ENCODE data around the gene GPR37L1. TPM values are rescaled to one million over a fixed set of nuclear protein-coding genes. Genes with fewer than 3 reads are reported as not detected.

GPR37L1 gene
- total and polyA plus RNA-seq, 10 of the 15 experiments (the other 5 are each of a cell fraction or from before 2014, with no cell fraction given), result under 0.01 to 0.08 (median 0.02) TPM; not detected in 5

GRCh38 chr1:202171292-202172014, 48.7 kb downstream of the GPR37L1 start:
- ChIA-PET POLR2A (interaction anchor here (0.6 kb wide), 1 partner anchor 468 kb away, joined by 4 read pairs; no protein-coding TSS in a partner anchor), RAD21 (ENCODE audit: unreplicated experiment) (no interaction called here), CTCF (interaction anchor here (2.1 to 2.8 kb wide), 2 partner anchors 17 to 36 kb away, joined by 5 to 10 read pairs; no protein-coding TSS in a partner anchor), SMC1A (ENCODE audit: uncharacterized antibody, unreplicated experiment) (interaction anchor here (1.5 kb wide), 1 partner anchor 16 kb away, joined by 8 read pairs; no protein-coding TSS in a partner anchor)
- H3K9ac ChIP-seq (ENCODE audit: control insufficient read depth, insufficient read depth, low read length), result no peak overlapping the region
- BruUV-seq (replicated peaks), result no TSS peak
- H3K9me3 ChIP-seq (replicated peaks; ENCODE audit: control insufficient read depth, insufficient read depth, low read length), result no peaks in the 10 kb centered on the region
- ATAC-seq, result no peak
- H2AFZ ChIP-seq (ENCODE audit: control insufficient read depth, low read depth, low read length), result no peak overlapping the region
- intact Hi-C loops (cut with micrococcal nuclease; ENCODE audit: unreplicated experiment), result no loop called here
- no peaks in the 10 kb centered on the region for H4K20me1 ChIP-seq (ENCODE audit: control insufficient read depth, insufficient read depth)
- in situ Hi-C loops (cut with MboI), result no loop called here
- no peaks in the 10 kb centered on the region for H3K4me1 ChIP-seq (ENCODE audit: control insufficient read depth, insufficient read depth, low read length)
- TF ChIP-seq EZH2 (IDR thresholded peaks at IDR 0.05; ENCODE audit: borderline replicate concordance, control insufficient read depth, low read depth, low read length) (no peak), NFIC (IDR thresholded peaks at IDR 0.05; ENCODE audit: low read depth, low read length) (no peak), ZBTB40 (IDR thresholded peaks at IDR 0.05; ENCODE audit: borderline replicate concordance) (no peak), ATF3 (IDR thresholded peaks at IDR 0.05; ENCODE audit: borderline replicate concordance, extremely low read depth, low read depth, low read length) (no peak), WRNIP1 (IDR thresholded peaks at IDR 0.05; ENCODE audit: borderline replicate concordance, low read depth, low read length) (no peak), ZNF207 (IDR thresholded peaks at IDR 0.05; ENCODE audit: borderline replicate concordance) (no peak), BCL3 (IDR thresholded peaks at IDR 0.05; ENCODE audit: borderline replicate concordance, insufficient read depth, low read depth, low read length, poor library complexity, severe bottlenecking) (no peak), CREM (IDR thresholded peaks at IDR 0.05; ENCODE audit: low read depth) (no peak), ZBTB11 (CRISPR knock-in tag; IDR thresholded peaks at IDR 0.05) (no peak), ESRRA (IDR thresholded peaks at IDR 0.05; ENCODE audit: low read length) (no peak)
- H3K4me2 ChIP-seq (ENCODE audit: control insufficient read depth, insufficient read depth), result no peak overlapping the region
- no peaks in the 10 kb centered on the region for H3K36me3 ChIP-seq (ENCODE audit: control insufficient read depth in 2 of 2, insufficient read depth in 2 of 2, low read length in 1 of 2)
- H3K4me3 ChIP-seq, result no peak overlapping the region
- DNase-seq (ENCODE audit: low read depth, low spot score), result no peak
- no peak overlapping the region for H3K27ac ChIP-seq (ENCODE audit: control insufficient read depth, insufficient read depth)
- no peaks in the 10 kb centered on the region for H3K27me3 ChIP-seq (replicated peaks in 1 of 2; ENCODE audit: control insufficient read depth in 2 of 2, insufficient read depth in 2 of 2, low read length in 1 of 2)
- FAIRE-seq, result no peak
- H3K79me2 ChIP-seq (ENCODE audit: control insufficient read depth, insufficient read depth, low read length), result no peaks in the 10 kb centered on the region
- 89% methylated on average over 11 of the region's 11 CpGs for WGBS (ENCODE audit: insufficient coverage, insufficient replicate concordance, low lambda C conversion rate, missing lambda C conversion rate)
